GM12892 (cell line): ENCODE results near the gene UTP14A. TPM values are rescaled to one million over a fixed set of nuclear protein-coding genes. Genes with fewer than 3 reads are reported as not detected.
"Not testable (repeated sequence)": the region's sequence is repeated elsewhere in the genome, so short reads cannot be mapped to it uniquely, and the experiment has no call there.

Source experiments
- DNase-seq: peaks from one replicate; pipeline ENCODE4 v3.0.0; 2011; ENCODE audit not compliant: insufficient read length
- FAIRE-seq: peaks from 2 replicates; lab custom pipeline; 2011; peaks lifted over from hg19 to GRCh38; lab: Jason Lieb, UNC
- POLR2A ChIP-seq: IDR thresholded peaks from 2 replicates; pipeline ENCODE4 v1.6.1; 2011; ENCODE audit warnings: low read depth, low read length, control low read depth
- POLR2AphosphoS5 ChIP-seq: IDR thresholded peaks from 2 replicates; pipeline ENCODE4 v1.6.1; 2011; ENCODE audit warnings: low read depth, low read length, control low read depth
- TAF1 ChIP-seq: IDR thresholded peaks from 2 replicates; pipeline ENCODE4 v1.6.1; 2011; ENCODE audit warnings: low read depth, mild to moderate bottlenecking, control low read depth, low read length, borderline replicate concordance
- polyA plus RNA-seq: library from polyadenylated mRNA; unstranded; fragments of >200 nt; gene quantifications from one replicate; pipeline ENCODE4 v1.2.1, GENCODE V29; 2012; ENCODE audit warnings: missing spikeins, inconsistent platforms; ENCODE audit not compliant: missing spikeins

The UTP14A gene, protein sequence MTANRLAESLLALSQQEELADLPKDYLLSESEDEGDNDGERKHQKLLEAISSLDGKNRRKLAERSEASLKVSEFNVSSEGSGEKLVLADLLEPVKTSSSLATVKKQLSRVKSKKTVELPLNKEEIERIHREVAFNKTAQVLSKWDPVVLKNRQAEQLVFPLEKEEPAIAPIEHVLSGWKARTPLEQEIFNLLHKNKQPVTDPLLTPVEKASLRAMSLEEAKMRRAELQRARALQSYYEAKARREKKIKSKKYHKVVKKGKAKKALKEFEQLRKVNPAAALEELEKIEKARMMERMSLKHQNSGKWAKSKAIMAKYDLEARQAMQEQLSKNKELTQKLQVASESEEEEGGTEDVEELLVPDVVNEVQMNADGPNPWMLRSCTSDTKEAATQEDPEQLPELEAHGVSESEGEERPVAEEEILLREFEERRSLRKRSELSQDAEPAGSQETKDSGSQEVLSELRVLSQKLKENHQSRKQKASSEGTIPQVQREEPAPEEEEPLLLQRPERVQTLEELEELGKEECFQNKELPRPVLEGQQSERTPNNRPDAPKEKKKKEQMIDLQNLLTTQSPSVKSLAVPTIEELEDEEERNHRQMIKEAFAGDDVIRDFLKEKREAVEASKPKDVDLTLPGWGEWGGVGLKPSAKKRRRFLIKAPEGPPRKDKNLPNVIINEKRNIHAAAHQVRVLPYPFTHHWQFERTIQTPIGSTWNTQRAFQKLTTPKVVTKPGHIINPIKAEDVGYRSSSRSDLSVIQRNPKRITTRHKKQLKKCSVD
- 21.3 TPM for polyA plus RNA-seq

DNA sequence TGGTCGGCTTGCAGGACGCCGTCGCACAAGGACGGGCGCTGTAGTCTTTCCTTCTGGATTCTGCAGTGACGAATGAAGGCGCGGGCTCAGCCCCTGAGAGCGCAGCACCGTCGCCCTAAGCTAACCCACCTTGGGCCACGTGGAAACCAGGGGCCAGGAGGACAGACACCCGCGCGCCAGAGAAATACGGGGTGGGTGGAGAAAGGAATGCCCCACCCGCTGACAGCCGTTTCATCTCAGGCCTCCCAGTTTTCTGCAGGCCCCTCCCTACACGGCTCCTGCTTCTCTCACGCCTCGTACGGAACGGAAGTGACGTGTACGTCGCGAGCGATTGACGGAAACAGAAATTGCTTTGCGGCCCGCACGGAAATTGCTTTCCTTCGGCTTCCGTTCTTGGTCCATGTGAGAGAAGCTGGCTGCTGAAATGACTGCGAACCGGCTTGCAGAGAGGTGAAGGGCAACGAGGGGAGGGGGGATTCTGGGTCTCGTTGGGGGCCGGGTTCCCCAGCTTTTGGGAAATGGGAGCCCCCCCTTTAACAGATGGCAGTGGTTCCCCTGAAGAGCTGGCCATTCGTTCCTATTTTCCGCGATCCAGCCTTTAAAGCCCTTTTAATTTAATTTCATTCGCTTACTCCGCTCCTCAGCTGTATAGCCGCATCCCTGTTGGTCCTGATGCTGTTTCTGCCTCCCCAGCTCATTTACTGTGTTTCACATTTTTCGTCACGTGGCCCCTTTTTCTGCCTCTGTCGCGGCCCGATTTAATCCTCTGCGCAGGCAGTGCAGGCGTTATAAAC lies at the start of gene UTP14A:
TSS of gene UTP14A (plus strand) at position 378 of the 794 bp plus-strand sequence. CDS start at position 425, 47 bp downstream.
- FAIRE-seq (peak; percentile 98), DNase-seq (peak; percentile 51)
- peak; percentile 70; the same call in 1 of the 2 replicates for TF ChIP-seq POLR2AphosphoS5
- no peak for TF ChIP-seq TAF1
- peak; percentile 69; the same call in 1 of the 2 replicates for TF ChIP-seq POLR2A

DNA sequence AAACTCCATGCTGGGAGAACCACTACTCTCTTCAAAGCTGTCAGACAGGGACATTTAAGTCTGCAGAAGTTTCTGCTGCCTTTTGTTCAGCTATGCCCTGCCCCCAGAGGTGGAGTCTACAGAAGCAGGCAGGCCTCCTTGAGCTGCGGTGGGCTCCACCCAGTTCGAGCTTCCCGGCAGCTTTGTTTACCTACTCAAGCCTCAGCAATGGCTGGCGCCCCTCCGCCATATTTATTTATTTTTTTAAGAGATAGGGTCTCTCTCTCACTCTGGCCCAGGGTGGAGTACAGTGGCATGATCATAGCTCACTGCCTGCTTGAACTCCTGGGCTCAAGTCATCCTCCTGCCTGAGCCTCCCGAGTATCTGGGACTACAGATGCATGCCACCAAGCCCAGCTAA lies 46.8 kb upstream of the UTP14A start:
- FAIRE-seq: not testable (repeated sequence)

DNA sequence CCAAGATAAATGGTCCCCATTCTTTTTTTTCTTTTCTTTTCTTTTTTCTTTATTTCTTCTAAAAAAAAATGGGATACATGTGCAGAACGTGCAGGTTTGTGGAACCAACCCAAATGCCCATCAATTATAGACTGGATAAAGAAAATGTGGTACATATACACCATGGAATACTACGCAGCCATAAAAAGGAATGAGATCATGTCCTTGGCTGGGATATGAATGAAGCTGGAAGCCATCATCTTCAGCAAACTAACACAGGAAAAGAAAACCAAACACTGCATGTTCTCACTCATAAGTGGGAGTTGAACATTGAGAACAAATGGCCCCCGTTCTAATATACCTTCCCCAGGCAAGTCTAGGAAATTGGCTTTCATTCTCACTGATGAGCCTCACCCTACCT lies 39.6 kb upstream of the UTP14A start:
- not testable (repeated sequence) for DNase-seq, FAIRE-seq

More for the DNA sequence above, 46.8 kb upstream of the UTP14A start:
- not testable (repeated sequence) for DNase-seq

DNA sequence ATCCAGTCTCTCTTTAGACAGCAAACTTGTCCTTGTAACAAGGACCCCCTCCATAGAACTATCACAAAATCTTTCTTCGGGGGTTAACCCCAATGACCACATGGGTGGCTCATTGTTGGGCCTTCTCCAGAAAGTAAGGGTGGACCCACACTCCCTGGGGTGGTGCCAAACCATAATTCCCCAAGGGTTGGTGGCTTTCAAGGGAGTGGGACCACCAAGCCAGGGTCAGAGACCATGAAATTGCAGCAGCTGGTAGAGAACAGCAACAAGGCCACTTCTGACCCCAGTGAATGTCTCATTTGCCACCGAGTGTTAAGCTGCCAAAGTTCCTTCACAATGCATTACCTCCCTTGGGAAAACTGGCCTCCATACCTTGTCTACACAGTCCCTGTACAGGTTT lies 33.4 kb upstream of the UTP14A start:
- DNase-seq: no peak
- no peak for TF ChIP-seq POLR2A
- TF ChIP-seq TAF1: no peak
- no peak for TF ChIP-seq POLR2AphosphoS5
- no peak for FAIRE-seq

DNA sequence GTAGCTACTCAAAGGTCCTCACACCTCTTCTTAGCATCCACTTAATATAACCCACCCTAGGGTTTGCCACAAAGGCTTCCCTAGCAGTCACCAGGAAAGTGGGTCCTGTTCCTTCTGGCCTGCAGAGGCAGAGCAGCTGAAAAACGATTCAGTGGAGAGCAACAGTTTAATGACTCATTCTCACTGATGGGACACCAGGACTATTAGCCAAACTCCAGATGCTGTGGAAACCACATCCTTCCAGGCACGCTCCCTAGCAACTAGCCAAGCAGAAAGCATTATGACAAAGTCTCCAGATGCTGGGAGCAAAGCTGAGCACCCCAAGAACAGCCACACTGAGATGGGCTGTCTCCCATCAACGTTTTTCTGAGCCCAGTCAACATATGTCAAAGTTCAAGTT lies 30.3 kb upstream of the UTP14A start:
- TF ChIP-seq POLR2AphosphoS5 (no peak), TAF1 (no peak), POLR2A (no peak)
- no peak for DNase-seq
- FAIRE-seq: no peak

DNA sequence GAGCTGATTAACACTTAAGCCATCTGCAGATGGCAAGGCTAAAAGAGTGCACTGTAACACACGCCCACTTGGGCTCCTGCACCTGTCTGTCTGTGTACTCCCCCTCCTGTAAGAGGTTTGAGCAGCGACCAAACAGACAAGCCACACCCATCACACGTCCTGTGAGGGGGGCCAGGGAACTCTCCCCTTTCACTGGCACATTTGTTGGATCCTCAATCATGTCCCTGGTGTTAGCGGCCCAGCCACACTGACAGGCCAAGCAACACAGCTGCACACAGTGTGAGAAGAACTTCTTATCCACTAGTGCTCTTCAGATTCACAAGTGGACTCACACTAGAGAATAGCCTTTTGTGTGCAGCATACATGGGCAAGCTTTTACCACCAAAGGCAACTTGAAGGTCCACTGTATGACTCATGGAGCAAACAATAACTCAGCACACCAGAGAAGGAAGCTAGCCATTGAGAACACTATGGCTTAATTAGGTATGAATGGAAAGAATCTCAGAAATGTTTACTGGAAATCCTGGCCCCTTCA lies 29.1 kb upstream of the UTP14A start:
- no peak for TF ChIP-seq POLR2AphosphoS5
- no peak for TF ChIP-seq POLR2A
- TF ChIP-seq TAF1: no peak
- no peak for DNase-seq
- FAIRE-seq: peak; percentile 5

DNA sequence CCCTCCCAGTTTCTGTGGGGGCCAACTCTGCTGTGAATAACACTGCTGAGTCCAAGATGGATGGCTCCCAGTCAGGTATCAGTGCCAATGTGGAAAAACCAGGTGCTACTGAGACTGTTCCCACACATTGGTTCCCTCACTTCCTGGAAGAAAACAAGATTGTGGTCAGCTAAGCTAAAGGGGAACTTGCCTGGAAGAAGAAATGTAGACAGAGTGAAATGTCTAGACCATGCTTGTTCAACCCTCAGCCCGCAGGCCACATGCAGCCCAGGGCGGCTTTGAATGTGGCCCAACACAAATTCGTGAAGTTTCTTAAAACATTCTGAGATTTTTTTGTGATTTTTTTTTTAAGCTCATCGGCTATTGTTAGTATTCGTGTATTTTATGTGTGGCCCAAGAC lies 28.6 kb upstream of the UTP14A start:
- no peak for DNase-seq
- no peak for TF ChIP-seq TAF1
- TF ChIP-seq POLR2AphosphoS5: no peak
- no peak for TF ChIP-seq POLR2A
- no peak for FAIRE-seq

DNA sequence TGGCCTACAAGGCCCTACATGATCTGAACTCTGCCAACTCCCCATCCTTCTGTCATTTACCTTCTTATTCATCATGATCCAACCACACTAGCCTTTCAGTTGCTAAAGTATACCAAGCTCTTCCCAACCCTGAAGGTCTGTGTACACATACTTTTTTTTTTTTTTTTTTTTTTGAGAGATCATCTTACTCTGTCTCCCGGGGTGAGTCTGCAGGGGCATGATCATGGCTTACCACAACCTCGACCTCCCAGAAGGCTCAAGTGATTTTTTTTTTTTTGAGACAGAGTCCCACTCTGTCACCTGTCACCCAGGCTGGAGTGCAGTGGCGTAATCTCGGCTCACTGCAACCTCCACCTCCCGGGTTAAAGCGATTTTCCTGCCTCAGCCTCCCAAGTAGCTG lies 5.9 kb upstream of the UTP14A start:
- DNase-seq: no peak
- no peak for TF ChIP-seq POLR2A
- no peak for TF ChIP-seq POLR2AphosphoS5
- no peak for TF ChIP-seq TAF1
- FAIRE-seq: no peak

DNA sequence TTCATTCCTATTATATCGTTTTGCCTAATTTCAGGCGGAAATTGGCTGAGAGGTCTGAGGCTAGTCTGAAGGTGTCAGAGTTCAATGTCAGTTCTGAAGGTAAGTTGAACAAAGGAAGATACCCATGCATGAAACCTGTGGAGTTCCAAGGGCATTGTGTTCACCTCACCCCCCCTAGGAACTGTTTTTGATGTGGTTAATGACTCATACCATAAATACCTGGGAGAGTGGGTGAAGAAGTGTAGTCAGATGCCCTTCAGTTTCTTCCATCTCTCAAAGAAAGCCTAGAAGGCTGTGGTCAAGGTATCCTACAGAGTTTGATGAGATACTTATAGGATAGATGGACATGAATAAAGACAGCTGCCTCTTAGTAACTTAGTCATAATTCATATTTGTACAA lies 2.7 kb downstream of the UTP14A start:
- no peak for TF ChIP-seq POLR2AphosphoS5
- TF ChIP-seq TAF1: no peak
- no peak for TF ChIP-seq POLR2A
- no peak for FAIRE-seq
- DNase-seq: no peak

DNA sequence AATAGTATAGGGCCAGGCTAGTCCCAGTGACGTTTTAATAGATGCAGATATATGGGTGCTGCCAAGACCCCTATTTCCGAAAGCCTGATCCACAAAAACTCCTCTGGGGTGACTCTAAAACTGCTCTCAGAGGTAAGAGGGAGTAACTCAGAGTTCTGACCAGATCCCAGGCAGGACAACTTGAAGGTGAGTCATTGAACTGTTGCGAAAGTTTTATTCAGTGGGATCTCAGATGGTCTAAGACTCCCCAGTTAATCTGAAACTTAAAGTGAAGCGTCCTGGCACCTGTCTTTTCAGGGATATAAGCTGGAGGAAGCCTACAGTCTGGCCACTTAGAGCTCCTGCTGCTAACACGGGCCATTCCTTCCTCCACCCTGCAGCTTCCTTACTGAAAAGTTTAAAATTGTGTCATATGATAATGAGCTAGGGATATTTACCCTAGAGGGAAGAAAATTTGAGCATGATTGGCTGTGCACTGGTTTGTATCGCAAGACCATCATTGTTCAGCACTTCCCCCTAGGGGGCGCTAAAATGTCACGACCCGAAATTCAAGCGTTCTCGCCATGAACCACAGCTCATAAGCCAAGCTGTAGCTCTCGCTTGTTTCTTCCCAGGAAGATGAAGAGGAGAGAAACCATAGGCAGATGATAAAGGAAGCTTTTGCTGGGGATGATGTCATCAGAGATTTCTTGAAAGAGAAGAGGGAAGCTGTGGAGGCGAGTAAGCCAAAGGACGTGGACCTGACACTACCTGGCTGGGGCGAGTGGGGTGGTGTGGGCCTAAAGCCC lies 19.5 kb downstream of the UTP14A start:
- DNase-seq: peak; percentile 34
- TF ChIP-seq POLR2AphosphoS5: no peak
- FAIRE-seq: peak; percentile 95

DNA sequence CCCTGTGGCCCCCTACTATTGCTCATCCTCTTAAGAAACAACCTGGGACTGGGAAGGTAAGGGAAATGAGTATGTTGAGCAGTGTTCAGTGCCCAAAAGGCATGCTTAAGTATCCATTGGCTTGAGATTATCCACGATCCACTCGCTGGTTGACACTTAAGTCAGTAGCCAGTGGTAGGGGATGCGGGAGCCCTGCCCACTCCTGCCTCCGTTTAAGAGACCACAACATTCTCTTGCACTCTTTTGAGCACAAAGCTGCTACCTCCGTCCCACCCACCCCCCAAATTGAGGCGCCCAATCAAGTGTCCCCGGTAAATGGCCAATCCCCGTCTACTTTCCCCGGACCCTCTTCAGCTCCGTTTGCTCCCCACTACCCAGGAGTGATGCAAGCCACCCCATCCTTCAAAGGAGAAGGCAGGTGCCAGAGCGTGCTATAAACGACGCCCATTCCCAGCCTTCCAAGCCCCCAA lies 25.0 kb downstream of the UTP14A start:
- no peak for DNase-seq

More for the DNA sequence above, 25.0 kb downstream of the UTP14A start:
- FAIRE-seq: peak; percentile 61
- TF ChIP-seq TAF1 (no peak), POLR2A (no peak), POLR2AphosphoS5 (no peak)
